ENCODE measurements around the gene ZFYVE28. TPM values are rescaled to one million over a fixed set of nuclear protein-coding genes. Genes with fewer than 3 reads are reported as not detected.

The ZFYVE28 gene
- total and polyA plus RNA-seq, 12 donors, result 4.3 to 24.6 (median 16.0) TPM

- intact Hi-C loops (cut with DNase I), result no loop called here
Observed at GRCh38 chr4:2427383-2428334, 9.2 kb upstream of the ZFYVE28 start.

GRCh38 chr4:2426711-2427275 lies 8.3 kb upstream of the ZFYVE28 start:
- intact Hi-C loops (cut with DNase I), result no loop called here
- Histone ChIP-seq H3K27me3 (no peaks in the 10 kb centered on the region), H3K9me3 (replicated peaks in 1 of 3) (no peaks in the 10 kb centered on the region), H3K4me3 (no peak overlapping the region), H3K27ac (no peak overlapping the region), H3K4me1 (replicated peaks in 1 of 2) (no peaks in the 10 kb centered on the region), H3K36me3 (replicated peaks in 1 of 2) (no peaks in the 10 kb centered on the region)
- WGBS, 4 donors, result 69 to 93% (median 88%) methylated on average over 3 to 13 of the region's 13 CpGs
- no peak for DNase-seq
- TF ChIP-seq CTCF (IDR thresholded peaks at IDR 0.05), result no peak
- no peak for TF ChIP-seq POLR2A (IDR thresholded peaks at IDR 0.05)

More at GRCh38 chr4:2427383-2428334, 9.2 kb upstream of the ZFYVE28 start:
- Histone ChIP-seq H3K36me3 (replicated peaks in 1 of 2) (no peaks in the 10 kb centered on the region), H3K27me3 (no peaks in the 10 kb centered on the region), H3K4me3 (no peak overlapping the region), H3K4me1 (replicated peaks in 1 of 2) (no peaks in the 10 kb centered on the region), H3K27ac (no peak overlapping the region), H3K9me3 (replicated peaks in 1 of 3) (no peaks in the 10 kb centered on the region)
- WGBS, 4 donors, result 90 to 92% (median 90%) methylated on average over 16 to 23 of the region's 23 CpGs
- TF ChIP-seq CTCF (IDR thresholded peaks at IDR 0.05) (no peak), POLR2A (IDR thresholded peaks at IDR 0.05) (no peak)
- DNase-seq, result no peak

- WGBS, 4 donors, result 78% methylated on average over 8 of the region's 8 CpGs; no CpG with 5 or more reads in 2 of the 4 donors
- no peak for TF ChIP-seq POLR2A (IDR thresholded peaks at IDR 0.05)
- Histone ChIP-seq H3K27ac (no peak overlapping the region), H3K4me3 (no peak overlapping the region), H3K9me3 (replicated peaks in 1 of 3) (no peaks in the 10 kb centered on the region), H3K4me1 (replicated peaks in 1 of 2) (no peaks in the 10 kb centered on the region), H3K27me3 (no peaks in the 10 kb centered on the region), H3K36me3 (replicated peaks in 1 of 2) (no peaks in the 10 kb centered on the region)
- DNase-seq, result no peak
- intact Hi-C loops (cut with DNase I), result no loop called here
Observed at GRCh38 chr4:2426069-2426397, 7.6 kb upstream of the ZFYVE28 start.

GRCh38 chr4:2425386-2426068 lies 7.1 kb upstream of the ZFYVE28 start:
- Histone ChIP-seq H3K27me3 (no peaks in the 10 kb centered on the region), H3K4me1 (replicated peaks in 1 of 2) (no peaks in the 10 kb centered on the region), H3K36me3 (replicated peaks in 1 of 2) (no peaks in the 10 kb centered on the region), H3K27ac (no peak overlapping the region), H3K4me3 (no peak overlapping the region), H3K9me3 (replicated peaks in 1 of 3) (no peaks in the 10 kb centered on the region)
- WGBS, 4 donors, result 91 to 100% (median 93%) methylated on average over 10 to 13 of the region's 13 CpGs
- TF ChIP-seq CTCF (IDR thresholded peaks at IDR 0.05) (no peak), POLR2A (IDR thresholded peaks at IDR 0.05) (no peak)
- no peak for DNase-seq
- intact Hi-C loops (cut with DNase I), result no loop called here

Data from adrenal gland (tissue), 12 donors.